Lower leg skin (tissue), 4 donors: ENCODE results near the gene PLAC8L1. TPM values are rescaled to one million over a fixed set of nuclear protein-coding genes. Genes with fewer than 3 reads are reported as not detected.

Experiments used
- DNase-seq, 2 donors: peaks; one replicate each; pipeline ENCODE4 v3.0.0-alpha.2; 2019; ENCODE audit warnings: low spot score in 2 of 2
- H3K4me3 ChIP-seq: fragments of 200-600 bp; sonication (generic); 2 replicates; pipeline ENCODE4 v1.5.1; 2017; ENCODE audit warnings: mild to moderate bottlenecking, low read depth; ENCODE audit not compliant: poor library complexity, severe bottlenecking
- CTCF ChIP-seq, 3 donors: fragments of 450-650 bp; IDR thresholded peaks; one replicate each; pipeline ENCODE4 v1.5.1; 2016; ENCODE audit warnings: antibody characterized with exemption in 3 of 3, mild to moderate bottlenecking in 3 of 3, moderate library complexity in 2 of 3
- POLR2A ChIP-seq, 2 donors: fragments of 450-650 bp; IDR thresholded peaks; one replicate each; pipeline ENCODE4 v1.6.1; 2016 to 2017; ENCODE audit warnings: antibody characterized with exemption in 2 of 2, mild to moderate bottlenecking in 1 of 2, moderate library complexity in 1 of 2
- WGBS, 2 donors: methylation state at CpG; one replicate each; pipeline ENCODE4 v1.1.5; 2018; 5-methylcytosine and 5-hydroxymethylcytosine counted together
- intact Hi-C: fragments of 100-400 bp; cut with DNase I; formaldehyde crosslinking; loops from one replicate; pipeline ENCODE4 v1.15.0; 2023; ENCODE audit warnings: low total_unique reads
- total RNA-seq, 4 donors: library from RNA; depleted of rRNA; stranded (reverse); fragments of >200 nt; gene quantifications; one replicate each; pipeline ENCODE4 v1.1.0, GENCODE V29; 2016

Gene PLAC8L1
- total RNA-seq, 4 donors from 2014 or later = not detected

GRCh38 chr5:146049704-146050026 is 55.7 kb downstream of the PLAC8L1 start:
- WGBS, 2 donors = 61 to 74% methylated on average over 3 of the region's 3 CpGs
- no peak for DNase-seq
- no peak overlapping the region for H3K4me3 ChIP-seq
- intact Hi-C loops = loop anchor here (10.0 kb wide), 1 partner anchor 145 kb away; no protein-coding TSS in a partner anchor
- TF ChIP-seq CTCF (IDR thresholded peaks at IDR 0.05) = no peak
- no peak for TF ChIP-seq POLR2A (IDR thresholded peaks at IDR 0.05)

GRCh38 chr5:146048994-146049703 is 56.2 kb downstream of the PLAC8L1 start:
- 58% methylated on average over 15 of the region's 15 CpGs for WGBS, 2 donors
- no peak for TF ChIP-seq CTCF (IDR thresholded peaks at IDR 0.05)
- no peak for TF ChIP-seq POLR2A (IDR thresholded peaks at IDR 0.05)
- intact Hi-C loops = no loop called here
- DNase-seq = peak in 1 of 2 donors; percentile 46
- H3K4me3 ChIP-seq = no peak overlapping the region

- TF ChIP-seq CTCF (IDR thresholded peaks at IDR 0.05) (no peak), POLR2A (IDR thresholded peaks at IDR 0.05) (no peak)
- no peak for DNase-seq
- H3K4me3 ChIP-seq = no peak overlapping the region
- WGBS, 2 donors = 63 to 64% methylated on average over 4 of the region's 4 CpGs
- intact Hi-C loops = no loop called here
These were observed 58.0 kb downstream of the PLAC8L1 start for GRCh38 chr5:146047396-146047795.

GRCh38 chr5:146043722-146044121 is 61.7 kb downstream of the PLAC8L1 start:
- no peak overlapping the region for H3K4me3 ChIP-seq
- 95 to 97% methylated on average over 4 of the region's 4 CpGs for WGBS, 2 donors
- intact Hi-C loops = no loop called here
- TF ChIP-seq CTCF (IDR thresholded peaks at IDR 0.05) = no peak
- no peak for TF ChIP-seq POLR2A (IDR thresholded peaks at IDR 0.05)
- no peak for DNase-seq

GRCh38 chr5:146042628-146043279 is 62.6 kb downstream of the PLAC8L1 start:
- TF ChIP-seq CTCF (IDR thresholded peaks at IDR 0.05) (no peak), POLR2A (IDR thresholded peaks at IDR 0.05) (no peak)
- intact Hi-C loops = no loop called here
- no peak overlapping the region for H3K4me3 ChIP-seq
- WGBS, 2 donors = 44 to 50% methylated on average over 5 of the region's 5 CpGs
- peak in 1 of 2 donors; percentile 35 for DNase-seq
